Mesenchymal stem cell (in vitro differentiated cells and primary cell): ENCODE results near the gene AKAIN1.

Source experiments
- DNase-seq: peaks from one replicate; pipeline ENCODE4 v3.0.0-alpha.2; 2013
- H2AFZ ChIP-seq: one replicate; pipeline ENCODE4 v1.6.1; 2013; ENCODE audit warnings: low read depth, mild to moderate bottlenecking, control low read depth, inconsistent platforms, low read length, moderate library complexity
- H2AK5ac ChIP-seq: 2 replicates; pipeline ENCODE4 v1.6.1; 2013; ENCODE audit warnings: low read length, moderate library complexity, mild to moderate bottlenecking, inconsistent platforms; ENCODE audit not compliant: severe bottlenecking
- H2BK120ac ChIP-seq: one replicate; pipeline ENCODE4 v1.6.1; 2013; ENCODE audit warnings: low read depth, mild to moderate bottlenecking, inconsistent platforms, low read length, moderate library complexity
- H2BK12ac ChIP-seq, 2 experiments: one replicate each; pipeline ENCODE4 v1.6.1; 2013; ENCODE audit warnings: inconsistent platforms in 2 of 2, low read length in 2 of 2, mild to moderate bottlenecking in 2 of 2, moderate library complexity in 2 of 2, control low read depth in 1 of 2
- H2BK15ac ChIP-seq: one replicate; pipeline ENCODE4 v1.6.1; 2013; ENCODE audit warnings: mild to moderate bottlenecking, low read depth, inconsistent platforms; ENCODE audit not compliant: poor library complexity, severe bottlenecking
- H2BK5ac ChIP-seq: 2 replicates; pipeline ENCODE4 v1.6.1; 2013; ENCODE audit warnings: low read depth, mild to moderate bottlenecking, low read length, control low read depth, inconsistent platforms; ENCODE audit not compliant: poor library complexity, severe bottlenecking
- H3K14ac ChIP-seq, 2 experiments: one replicate each; pipeline ENCODE4 v1.6.1; 2013; ENCODE audit warnings: inconsistent platforms in 2 of 2, low read length in 2 of 2, control low read depth in 1 of 2, mild to moderate bottlenecking in 1 of 2, moderate library complexity in 1 of 2
- H3K18ac ChIP-seq, 2 experiments: one replicate each; pipeline ENCODE4 v1.6.1; 2013; ENCODE audit warnings: inconsistent platforms in 2 of 2, low read length in 2 of 2, control low read depth in 1 of 2, low read depth in 1 of 2, mild to moderate bottlenecking in 1 of 2
- H3K23ac ChIP-seq, 2 experiments: one replicate each; pipeline ENCODE4 v1.6.1; 2013; ENCODE audit warnings: inconsistent platforms in 2 of 2, low read length in 2 of 2, mild to moderate bottlenecking in 2 of 2, moderate library complexity in 2 of 2, control low read depth in 1 of 2
- H3K27ac ChIP-seq: 2 replicates; pipeline ENCODE4 v1.5.1; 2013; ENCODE audit warnings: mild to moderate bottlenecking, moderate library complexity, low read length, control low read depth, inconsistent platforms; ENCODE audit not compliant: poor library complexity, severe bottlenecking
- H3K27me3 ChIP-seq, 2 experiments: 2 replicates each; pipeline versions ENCODE4 v1.6.1 to v1.7.0; 2013; ENCODE audit warnings: low read length in 2 of 2, mild to moderate bottlenecking in 2 of 2, moderate library complexity in 2 of 2, control low read depth in 1 of 2, inconsistent platforms in 1 of 2; ENCODE audit not compliant: control insufficient read depth in 1 of 2, insufficient read depth in 1 of 2
- H3K36me3 ChIP-seq, 2 experiments: 2 replicates each; pipeline versions ENCODE4 v1.6.1 to v1.7.0; 2013; ENCODE audit warnings: low read length in 2 of 2, control low read depth in 1 of 2, inconsistent platforms in 1 of 2, low read depth in 1 of 2, mild to moderate bottlenecking in 1 of 2; ENCODE audit not compliant: insufficient read depth in 2 of 2, control insufficient read depth in 1 of 2
- H3K4ac ChIP-seq, 2 experiments: one replicate each; pipeline ENCODE4 v1.6.1; 2013; ENCODE audit warnings: inconsistent platforms in 2 of 2, low read length in 2 of 2, mild to moderate bottlenecking in 2 of 2, moderate library complexity in 2 of 2, control low read depth in 1 of 2, low read depth in 1 of 2
- H3K4me1 ChIP-seq: 2 replicates; pipeline ENCODE4 v1.6.1; 2013; ENCODE audit warnings: low read depth, low read length, control low read depth; ENCODE audit not compliant: control insufficient read depth, insufficient read depth
- H3K4me2 ChIP-seq: 2 replicates; pipeline ENCODE4 v1.6.1; 2013; ENCODE audit warnings: low read length, mild to moderate bottlenecking, inconsistent platforms; ENCODE audit not compliant: poor library complexity, severe bottlenecking
- H3K4me3 ChIP-seq, 2 experiments: 2 replicates each; pipeline versions ENCODE4 v1.5.1 to v1.7.0; 2013; ENCODE audit warnings: low read length in 2 of 2, mild to moderate bottlenecking in 2 of 2, control low read depth in 1 of 2, low read depth in 1 of 2; ENCODE audit not compliant: insufficient read depth in 1 of 2
- H3K79me1 ChIP-seq: replicated peaks from 2 replicates; pipeline ENCODE4 v1.6.1; 2013; ENCODE audit warnings: mild to moderate bottlenecking, control low read depth, low read length, inconsistent platforms; ENCODE audit not compliant: poor library complexity, severe bottlenecking
- H3K9ac ChIP-seq: 2 replicates; pipeline ENCODE4 v1.7.0; 2013; ENCODE audit warnings: mild to moderate bottlenecking, low read length, moderate library complexity
- H3K9me3 ChIP-seq: 2 replicates; pipeline ENCODE4 v1.7.0; 2013; ENCODE audit warnings: mild to moderate bottlenecking, low read length; ENCODE audit not compliant: control insufficient read depth
- H4K8ac ChIP-seq: one replicate; pipeline ENCODE4 v1.6.1; 2013; ENCODE audit warnings: inconsistent platforms, mild to moderate bottlenecking, low read length, moderate library complexity
- H4K91ac ChIP-seq: one replicate; pipeline ENCODE4 v1.6.1; 2013; ENCODE audit warnings: mild to moderate bottlenecking, low read length, inconsistent platforms
- WGBS: methylation state at CpG from one replicate; pipeline ENCODE4 v1.1.7; 2013; ENCODE audit warnings: mixed read lengths; 5-methylcytosine and 5-hydroxymethylcytosine counted together

AKAIN1 gene

GRCh38 chr18:5164903-5165302 lies 32.2 kb downstream of the AKAIN1 start:
- no peak overlapping the region for H3K23ac ChIP-seq
- WGBS: 51% methylated on average over 2 of the region's 2 CpGs
- H3K4ac ChIP-seq: no peak overlapping the region
- H4K91ac ChIP-seq: no peak overlapping the region
- no peak overlapping the region for H2BK12ac ChIP-seq
- H2BK120ac ChIP-seq: no peak overlapping the region
- H2AFZ ChIP-seq: no peak overlapping the region
- no peak overlapping the region for H3K27ac ChIP-seq
- DNase-seq: no peak
- H2AK5ac ChIP-seq: no peak overlapping the region
- H3K4me1 ChIP-seq: no peaks in the 10 kb centered on the region
- no peak overlapping the region for H3K4me3 ChIP-seq
- H3K14ac ChIP-seq: no peak overlapping the region
- H2BK15ac ChIP-seq: no peak overlapping the region
- H4K8ac ChIP-seq: no peak overlapping the region
- no peaks in the 10 kb centered on the region for H3K79me1 ChIP-seq
- H2BK5ac ChIP-seq: no peak overlapping the region
- no peaks in the 10 kb centered on the region for H3K27me3 ChIP-seq
- H3K9ac ChIP-seq: no peak overlapping the region
- H3K4me2 ChIP-seq: no peak overlapping the region
- no peak overlapping the region for H3K18ac ChIP-seq
- H3K9me3 ChIP-seq: no peaks in the 10 kb centered on the region
- H3K36me3 ChIP-seq: no peaks in the 10 kb centered on the region

GRCh38 chr18:5162111-5162510 lies 34.9 kb downstream of the AKAIN1 start:
- Histone ChIP-seq H3K9ac (no peak overlapping the region), H3K27ac (no peak overlapping the region), H3K4me3 (no peak overlapping the region), H3K79me1 (no peaks in the 10 kb centered on the region), H3K4me2 (no peak overlapping the region), H3K4me1 (no peaks in the 10 kb centered on the region), H2AFZ (no peak overlapping the region), H2BK120ac (no peak overlapping the region), H3K14ac (no peak overlapping the region), H2BK5ac (no peak overlapping the region), H4K91ac (no peak overlapping the region), H3K36me3 (no peaks in the 10 kb centered on the region), H3K18ac (no peak overlapping the region), H3K23ac (no peak overlapping the region), H3K27me3 (no peaks in the 10 kb centered on the region), H3K4ac (no peak overlapping the region), H2AK5ac (no peak overlapping the region), H4K8ac (no peak overlapping the region), H3K9me3 (no peaks in the 10 kb centered on the region), H2BK15ac (no peak overlapping the region), H2BK12ac (no peak overlapping the region)
- DNase-seq: no peak

GRCh38 chr18:5159080-5159479 lies 38.0 kb downstream of the AKAIN1 start:
- WGBS: 77% methylated on average over 3 of the region's 3 CpGs
- Histone ChIP-seq H3K27ac (no peak overlapping the region), H2BK5ac (no peak overlapping the region), H3K14ac (no peak overlapping the region), H2BK120ac (no peak overlapping the region), H3K79me1 (no peaks in the 10 kb centered on the region), H4K8ac (no peak overlapping the region), H3K4ac (no peak overlapping the region), H3K4me3 (no peak overlapping the region), H3K23ac (no peak overlapping the region), H3K4me2 (no peak overlapping the region), H4K91ac (no peak overlapping the region), H3K36me3 (no peaks in the 10 kb centered on the region), H2BK15ac (no peak overlapping the region), H3K27me3 (no peaks in the 10 kb centered on the region), H2AK5ac (no peak overlapping the region), H3K9ac (no peak overlapping the region), H3K9me3 (no peaks in the 10 kb centered on the region), H3K4me1 (no peaks in the 10 kb centered on the region), H2BK12ac (no peak overlapping the region), H3K18ac (no peak overlapping the region), H2AFZ (no peak overlapping the region)
- no peak for DNase-seq

- Histone ChIP-seq H3K4ac (no peak overlapping the region), H3K9me3 (no peaks in the 10 kb centered on the region), H2BK5ac (no peak overlapping the region), H2BK15ac (no peak overlapping the region), H3K27ac (no peak overlapping the region), H3K4me2 (no peak overlapping the region), H3K23ac (no peak overlapping the region), H3K27me3 (no peaks in the 10 kb centered on the region), H4K8ac (no peak overlapping the region), H4K91ac (no peak overlapping the region), H3K4me3 (no peak overlapping the region), H3K18ac (no peak overlapping the region), H3K36me3 (no peaks in the 10 kb centered on the region), H2AK5ac (no peak overlapping the region), H2BK120ac (no peak overlapping the region), H3K79me1 (no peaks in the 10 kb centered on the region), H3K14ac (no peak overlapping the region), H2BK12ac (no peak overlapping the region), H2AFZ (no peak overlapping the region), H3K9ac (no peak overlapping the region), H3K4me1 (no peaks in the 10 kb centered on the region)
- DNase-seq: no peak
- WGBS: 33% methylated on average over 1 of the region's 2 CpGs
These were observed 38.5 kb downstream of the AKAIN1 start for GRCh38 chr18:5158587-5158986.
